Mesendoderm (in vitro differentiated cells): ENCODE results near the gene LGALS3. TPM values are rescaled to one million over a fixed set of nuclear protein-coding genes. Genes with fewer than 3 reads are reported as not detected.
"Not testable (repeated sequence)": the region's sequence is repeated elsewhere in the genome, so short reads cannot be mapped to it uniquely, and the experiment has no call there.

ENCODE experiments used
- DNase-seq: peaks from one replicate; pipeline ENCODE4 v3.0.0; 2013
- H2AK5ac ChIP-seq: 2 replicates; pipeline ENCODE4 v1.6.1; 2013; ENCODE audit warnings: low read length, inconsistent platforms
- H2BK120ac ChIP-seq: 2 replicates; pipeline ENCODE4 v1.6.1; 2013; ENCODE audit warnings: low read depth, mild to moderate bottlenecking, low read length, moderate library complexity, mixed read lengths
- H2BK15ac ChIP-seq: replicated peaks from 2 replicates; pipeline ENCODE4 v1.6.1; 2013; ENCODE audit warnings: low read depth, mild to moderate bottlenecking, moderate library complexity
- H2BK5ac ChIP-seq: 2 replicates; pipeline ENCODE4 v1.6.1; 2013; ENCODE audit warnings: low read length, inconsistent platforms
- H3K18ac ChIP-seq: 2 replicates; pipeline ENCODE4 v1.6.1; 2013; ENCODE audit warnings: mild to moderate bottlenecking, low read length, mixed read lengths
- H3K23ac ChIP-seq: one replicate; pipeline ENCODE4 v1.6.1; 2013; ENCODE audit warnings: low read length
- H3K27ac ChIP-seq: 2 replicates; pipeline ENCODE4 v1.5.1; 2013; ENCODE audit warnings: low read depth, mild to moderate bottlenecking, inconsistent platforms, low read length, moderate library complexity
- H3K27me3 ChIP-seq: 2 replicates; pipeline ENCODE4 v1.6.1; 2013; ENCODE audit warnings: low read length, control low read depth, mild to moderate bottlenecking, inconsistent platforms; ENCODE audit not compliant: insufficient read depth, poor library complexity
- H3K36me3 ChIP-seq: 2 replicates; pipeline ENCODE4 v1.6.1; 2013; ENCODE audit warnings: low read length, inconsistent platforms; ENCODE audit not compliant: control insufficient read depth, insufficient read depth
- H3K4ac ChIP-seq: one replicate; pipeline ENCODE4 v1.6.1; 2013; ENCODE audit warnings: low read depth, mild to moderate bottlenecking, low read length, moderate library complexity
- H3K4me1 ChIP-seq: 2 replicates; pipeline ENCODE4 v1.6.1; 2013; ENCODE audit warnings: low read depth, low read length, inconsistent platforms; ENCODE audit not compliant: control insufficient read depth
- H3K4me2 ChIP-seq: 2 replicates; pipeline ENCODE4 v1.6.1; 2013; ENCODE audit warnings: low read length
- H3K4me3 ChIP-seq: 2 replicates; pipeline ENCODE4 v1.5.1; 2013; ENCODE audit warnings: mild to moderate bottlenecking, low read length
- H3K56ac ChIP-seq: one replicate; pipeline ENCODE4 v1.6.1; 2013; ENCODE audit warnings: low read length
- H3K79me1 ChIP-seq: 2 replicates; pipeline ENCODE4 v1.6.1; 2013; ENCODE audit warnings: low read length, inconsistent platforms
- H3K79me2 ChIP-seq: 2 replicates; pipeline ENCODE4 v1.6.1; 2013; ENCODE audit warnings: mild to moderate bottlenecking, low read length; ENCODE audit not compliant: control insufficient read depth, insufficient read depth
- H3K9ac ChIP-seq: 2 replicates; pipeline ENCODE4 v1.6.1; 2013; ENCODE audit warnings: low read length, inconsistent platforms
- H4K5ac ChIP-seq: one replicate; pipeline ENCODE4 v1.6.1; 2013; ENCODE audit warnings: low read length
- H4K8ac ChIP-seq: one replicate; pipeline ENCODE4 v1.6.1; 2013; ENCODE audit warnings: low read depth, mild to moderate bottlenecking, control low read depth, low read length, moderate library complexity
- WGBS: extraction: QIAGEN DNeasy Blood & Tissue Kit; methylation state at CpG from one replicate; pipeline ENCODE4 v1.1.7; 2013; ENCODE audit warnings: low lambda C conversion rate, missing lambda C conversion rate; ENCODE audit not compliant: insufficient coverage; ENCODE audit errors: extremely low coverage; 5-methylcytosine and 5-hydroxymethylcytosine counted together
- polyA plus RNA-seq, 2 experiments: library from polyadenylated mRNA; stranded (reverse); fragments of 200-250 nt; gene quantifications; one replicate each; pipeline ENCODE4 v1.2.3, GENCODE V29; 2013

Gene LGALS3
- polyA plus RNA-seq (2013, experiment 1 of 2), result 9.2 TPM
- polyA plus RNA-seq (2013, experiment 2 of 2), result 9.7 TPM

DNA sequence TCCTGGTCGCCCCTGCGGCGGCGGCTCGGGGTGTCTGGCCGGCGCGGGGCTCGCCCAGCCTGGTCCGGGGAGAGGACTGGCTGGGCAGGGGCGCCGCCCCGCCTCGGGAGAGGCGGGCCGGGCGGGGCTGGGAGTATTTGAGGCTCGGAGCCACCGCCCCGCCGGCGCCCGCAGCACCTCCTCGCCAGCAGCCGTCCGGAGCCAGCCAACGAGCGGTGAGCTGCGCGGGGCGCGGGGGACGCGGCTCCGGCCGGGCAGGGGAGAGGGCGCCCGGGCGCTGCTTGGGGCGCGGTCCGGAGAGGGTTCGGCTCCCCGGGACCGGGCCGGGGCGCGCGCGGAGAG is at the start of gene LGALS3:
Gene LGALS3, plus strand, starts transcription at position 167 of the 342 bp plus-strand sequence. CDS start 8,122 bp downstream, outside the sequence.
- H4K5ac ChIP-seq, result no peak within 1 kb of the TSS
- WGBS, result no CpG with 5 or more reads among the region's 50 CpGs
- H3K4me3 ChIP-seq, result peak within 1 kb of the TSS; percentile 43
- H3K4me1 ChIP-seq, result no peaks in the 10 kb centered on the region
- peak within 1 kb of the TSS; percentile 86 for H3K56ac ChIP-seq
- no peaks in the 10 kb centered on the region for H3K79me2 ChIP-seq
- H2BK120ac ChIP-seq, result no peak within 1 kb of the TSS
- H3K23ac ChIP-seq, result no peak within 1 kb of the TSS
- H3K36me3 ChIP-seq, result no peaks in the 10 kb centered on the region
- no peak within 1 kb of the TSS for H2BK5ac ChIP-seq
- no peak within 1 kb of the TSS for H3K27ac ChIP-seq
- peak within 1 kb of the TSS; percentile 43 for H3K18ac ChIP-seq
- H4K8ac ChIP-seq, result no peak within 1 kb of the TSS
- DNase-seq, result peak; percentile 51
- H3K4ac ChIP-seq, result no peak within 1 kb of the TSS
- H2AK5ac ChIP-seq, result no peak within 1 kb of the TSS
- peak within 1 kb of the TSS; percentile 70 for H3K9ac ChIP-seq
- peak within 1 kb of the TSS; percentile 84 for H3K4me2 ChIP-seq
- no peak within 1 kb of the TSS for H2BK15ac ChIP-seq
- H3K27me3 ChIP-seq, result no peaks in the 10 kb centered on the region
- H3K79me1 ChIP-seq, result no peaks in the 10 kb centered on the region

DNA sequence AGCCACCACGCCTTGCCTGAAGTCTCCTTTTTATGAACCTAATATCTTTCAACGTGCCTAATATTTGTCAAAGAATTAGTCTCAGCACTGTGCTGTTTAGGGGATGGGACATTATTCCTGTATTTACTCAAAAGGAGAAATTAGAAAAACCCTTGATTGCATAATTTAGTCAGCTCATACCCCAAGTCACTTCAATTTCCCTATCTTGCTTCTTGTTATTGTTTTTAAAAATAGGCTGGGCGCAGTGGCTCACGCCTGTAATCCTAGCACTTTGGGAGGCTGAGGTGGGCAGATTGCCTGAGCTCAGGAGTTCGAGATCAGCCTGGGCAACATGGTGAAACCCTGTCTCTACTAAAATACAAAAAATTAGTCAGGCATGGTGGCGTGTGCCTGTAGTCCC is 49.1 kb upstream of the LGALS3 start:
- H4K8ac ChIP-seq, H4K5ac ChIP-seq, H3K27me3 ChIP-seq, H2BK120ac ChIP-seq, H3K36me3 ChIP-seq, H3K4me3 ChIP-seq, H3K9ac ChIP-seq, H2BK15ac ChIP-seq, H3K79me1 ChIP-seq, H3K79me2 ChIP-seq, H2AK5ac ChIP-seq, H3K23ac ChIP-seq, H3K4me1 ChIP-seq, H3K4ac ChIP-seq, H3K27ac ChIP-seq, H3K4me2 ChIP-seq, H2BK5ac ChIP-seq, H3K56ac ChIP-seq, H3K18ac ChIP-seq, DNase-seq: not testable (repeated sequence)
- WGBS, result no CpG with 5 or more reads among the region's 6 CpGs

DNA sequence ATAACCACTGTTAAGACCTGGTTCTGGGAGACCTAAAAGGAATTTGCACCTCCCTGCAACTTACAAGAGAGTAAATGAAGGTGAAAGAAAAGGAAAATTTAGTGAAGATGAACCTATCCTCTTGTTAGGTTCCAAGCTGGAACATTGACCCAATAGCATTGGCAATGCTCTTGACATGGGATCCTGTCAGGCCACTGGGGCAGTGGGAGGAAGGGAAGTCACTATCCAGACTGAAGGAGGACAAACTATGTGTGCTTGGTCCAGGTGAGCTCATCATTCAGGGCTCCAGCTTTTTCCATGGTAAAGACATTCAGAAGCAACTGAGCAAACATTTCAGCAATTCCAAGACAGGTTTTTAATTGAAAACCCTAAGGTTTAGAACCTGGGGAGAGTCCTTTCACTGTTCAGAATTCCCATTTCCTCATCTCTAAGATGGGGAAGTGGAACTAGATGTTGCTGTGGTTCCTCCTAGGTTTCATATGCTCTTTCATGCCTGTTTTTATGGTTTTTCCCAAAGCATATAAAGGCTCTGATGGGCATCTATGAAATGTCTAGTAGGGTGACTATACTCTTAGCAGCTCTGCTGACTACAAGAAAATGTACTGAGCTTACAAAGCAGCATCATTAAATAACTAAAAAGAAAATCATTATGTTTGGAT is 44.5 kb upstream of the LGALS3 start:
- no peak for DNase-seq
- no peaks in the 10 kb centered on the region for H3K36me3 ChIP-seq
- no peaks in the 10 kb centered on the region for H3K4me1 ChIP-seq
- no peak overlapping the region for H3K4me2 ChIP-seq
- H3K79me1 ChIP-seq, result no peaks in the 10 kb centered on the region
- H3K56ac ChIP-seq, result no peak overlapping the region
- H3K18ac ChIP-seq, result no peak overlapping the region
- H2BK120ac ChIP-seq, result no peak overlapping the region
- no peak overlapping the region for H2AK5ac ChIP-seq
- no peaks in the 10 kb centered on the region for H3K79me2 ChIP-seq
- H3K9ac ChIP-seq, result no peak overlapping the region
- no peaks in the 10 kb centered on the region for H3K27me3 ChIP-seq
- no peak overlapping the region for H3K23ac ChIP-seq
- H3K4ac ChIP-seq, result no peak overlapping the region
- no peak overlapping the region for H4K5ac ChIP-seq
- H2BK15ac ChIP-seq, result no peak overlapping the region
- no peak overlapping the region for H3K4me3 ChIP-seq
- H4K8ac ChIP-seq, result no peak overlapping the region
- no peak overlapping the region for H3K27ac ChIP-seq
- no peak overlapping the region for H2BK5ac ChIP-seq

DNA sequence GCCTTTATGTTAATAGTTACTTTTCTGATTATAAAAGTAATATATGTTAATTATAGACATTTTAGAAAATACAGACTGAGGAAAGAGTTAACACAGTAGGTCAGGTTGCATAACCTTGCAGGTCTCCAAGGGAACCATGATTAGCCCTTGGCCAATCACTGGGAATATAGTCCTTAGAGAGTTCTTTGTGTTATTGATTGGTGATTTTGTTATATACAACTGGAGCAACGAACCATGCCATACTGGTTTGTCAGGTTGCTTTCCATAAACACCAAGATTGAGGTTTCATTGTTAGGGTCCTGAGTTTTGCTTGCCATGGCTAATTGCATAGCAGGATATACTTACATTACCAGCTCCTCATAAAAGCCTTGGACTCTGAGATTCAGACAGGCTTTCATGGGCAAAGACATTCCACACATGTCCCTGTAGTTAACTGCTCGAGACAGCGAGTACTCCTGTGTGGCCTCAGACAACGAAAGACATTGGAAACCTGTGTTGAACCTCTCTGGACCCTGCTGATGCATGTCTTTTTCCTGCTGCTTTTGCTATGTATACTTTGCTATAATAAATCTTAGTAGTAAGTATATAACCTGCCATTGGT is 43.9 kb upstream of the LGALS3 start:
- H2BK120ac ChIP-seq, result no peak overlapping the region
- H3K4me2 ChIP-seq, result no peak overlapping the region
- no peak overlapping the region for H3K27ac ChIP-seq
- H3K9ac ChIP-seq, result no peak overlapping the region
- no peaks in the 10 kb centered on the region for H3K79me2 ChIP-seq
- H3K18ac ChIP-seq, result no peak overlapping the region
- no peak overlapping the region for H4K8ac ChIP-seq
- H3K27me3 ChIP-seq, result no peaks in the 10 kb centered on the region
- DNase-seq, result no peak
- no CpG with 5 or more reads among the region's 4 CpGs for WGBS
- H3K23ac ChIP-seq, result no peak overlapping the region
- no peak overlapping the region for H4K5ac ChIP-seq
- H3K79me1 ChIP-seq, result no peaks in the 10 kb centered on the region
- H2BK15ac ChIP-seq, result no peak overlapping the region
- no peak overlapping the region for H2AK5ac ChIP-seq
- H3K4ac ChIP-seq, result no peak overlapping the region
- no peak overlapping the region for H3K4me3 ChIP-seq
- H3K4me1 ChIP-seq, result no peaks in the 10 kb centered on the region
- H3K56ac ChIP-seq, result no peak overlapping the region
- H2BK5ac ChIP-seq, result no peak overlapping the region
- no peaks in the 10 kb centered on the region for H3K36me3 ChIP-seq

DNA sequence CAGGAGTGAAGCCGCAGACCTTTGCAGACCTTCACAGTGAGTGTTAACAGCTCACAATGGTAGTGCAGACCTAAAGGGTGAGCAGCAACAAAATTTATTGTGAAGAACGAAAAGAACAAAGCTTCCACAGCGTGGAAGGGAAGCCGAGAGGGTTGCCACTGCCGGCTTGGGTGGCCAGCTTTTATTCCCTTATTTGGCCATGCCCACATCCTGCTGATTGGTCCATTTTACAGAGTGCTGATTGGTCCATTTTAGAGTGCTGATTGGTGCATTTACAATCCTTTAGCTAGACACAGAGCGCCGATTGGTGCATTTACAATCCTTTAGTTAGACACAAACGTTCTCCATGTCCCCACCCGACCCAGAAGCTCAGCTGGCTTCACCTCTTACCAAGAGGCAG is 42.1 kb upstream of the LGALS3 start:
- Histone ChIP-seq H3K4me1 (no peaks in the 10 kb centered on the region), H3K18ac (no peak overlapping the region), H3K23ac (no peak overlapping the region), H3K79me2 (no peaks in the 10 kb centered on the region), H3K4me2 (no peak overlapping the region), H3K4ac (no peak overlapping the region), H3K4me3 (no peak overlapping the region), H2AK5ac (no peak overlapping the region), H2BK5ac (no peak overlapping the region), H3K36me3 (no peaks in the 10 kb centered on the region), H4K8ac (no peak overlapping the region), H3K9ac (no peak overlapping the region), H4K5ac (no peak overlapping the region), H3K56ac (no peak overlapping the region), H3K79me1 (no peaks in the 10 kb centered on the region), H2BK15ac (no peak overlapping the region), H3K27me3 (no peaks in the 10 kb centered on the region), H2BK120ac (no peak overlapping the region), H3K27ac (no peak overlapping the region)
- no CpG with 5 or more reads among the region's 9 CpGs for WGBS
- no peak for DNase-seq

DNA sequence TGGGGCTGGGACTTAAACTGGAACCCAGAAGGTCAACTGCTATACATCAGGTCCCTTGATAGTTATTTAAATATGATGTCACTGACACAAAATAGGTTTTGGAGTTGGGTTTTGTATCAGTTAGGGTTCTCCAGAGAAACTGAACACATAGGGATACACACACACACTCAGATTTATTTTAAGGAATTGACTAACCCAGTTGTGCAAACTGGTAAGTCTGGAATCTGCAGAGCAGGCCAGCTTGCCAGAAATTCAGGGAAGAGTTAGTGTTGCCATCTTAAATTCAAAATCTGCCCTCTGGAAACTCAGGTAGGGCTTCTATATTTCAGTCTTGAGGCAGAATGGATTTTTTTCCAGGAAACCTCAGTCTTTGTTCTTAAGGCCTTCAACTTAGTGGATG is 40.7 kb upstream of the LGALS3 start:
- H3K27ac ChIP-seq, result no peak overlapping the region
- H3K36me3 ChIP-seq, result no peaks in the 10 kb centered on the region
- H3K56ac ChIP-seq, result no peak overlapping the region
- H3K4ac ChIP-seq, result no peak overlapping the region
- no peak overlapping the region for H2BK15ac ChIP-seq
- no peaks in the 10 kb centered on the region for H3K4me1 ChIP-seq
- no peak overlapping the region for H3K18ac ChIP-seq
- H4K5ac ChIP-seq, result no peak overlapping the region
- H3K9ac ChIP-seq, result no peak overlapping the region
- H3K4me3 ChIP-seq, result no peak overlapping the region
- no peak overlapping the region for H3K4me2 ChIP-seq
- DNase-seq, result no peak
- no peak overlapping the region for H2BK120ac ChIP-seq
- H4K8ac ChIP-seq, result no peak overlapping the region
- H3K79me2 ChIP-seq, result no peaks in the 10 kb centered on the region
- no peak overlapping the region for H2AK5ac ChIP-seq
- H2BK5ac ChIP-seq, result no peak overlapping the region
- H3K27me3 ChIP-seq, result no peaks in the 10 kb centered on the region
- no peak overlapping the region for H3K23ac ChIP-seq
- H3K79me1 ChIP-seq, result no peaks in the 10 kb centered on the region
